ENCODE measurements around the gene PLPPR4.
"Not testable (repeated sequence)": the region's sequence is repeated elsewhere in the genome, so short reads cannot be mapped to it uniquely, and the experiment has no call there.

PLPPR4 gene

GRCh38 chr1:99266726-99267125, 2.4 kb downstream of the PLPPR4 start:
- Histone ChIP-seq H3K27ac (ENCODE audit: low read depth, low read length) (peak overlapping the region; percentile 81), H3K27me3 (ENCODE audit: insufficient read depth, low read length) (peaks cover 32% of the 10 kb centered on the region), H3K36me3 (ENCODE audit: insufficient read depth, low read length) (no peaks in the 10 kb centered on the region), H2AFZ (ENCODE audit: low read length, unreplicated experiment) (no peak overlapping the region), H3K4me1 (ENCODE audit: control insufficient read depth, insufficient read depth, low read length, unreplicated experiment) (peaks cover 17% of the 10 kb centered on the region), H3K4me3 (ENCODE audit: low read depth, low read length) (no peak overlapping the region), H3K79me2 (ENCODE audit: control insufficient read depth, insufficient read depth, low read length, unreplicated experiment) (no peaks in the 10 kb centered on the region)

GRCh38 chr1:99268021-99268420, 3.7 kb downstream of the PLPPR4 start:
- H3K4me1 ChIP-seq (ENCODE audit: control insufficient read depth, insufficient read depth, low read length, unreplicated experiment) = peaks cover 17% of the 10 kb centered on the region
- H3K79me2 ChIP-seq (ENCODE audit: control insufficient read depth, insufficient read depth, low read length, unreplicated experiment) = no peaks in the 10 kb centered on the region
- no peak overlapping the region for H2AFZ ChIP-seq (ENCODE audit: low read length, unreplicated experiment)
- H3K27me3 ChIP-seq (ENCODE audit: insufficient read depth, low read length) = peaks cover 27% of the 10 kb centered on the region
- no peak overlapping the region for H3K4me3 ChIP-seq (ENCODE audit: low read depth, low read length)
- H3K36me3 ChIP-seq (ENCODE audit: insufficient read depth, low read length) = no peaks in the 10 kb centered on the region
- H3K27ac ChIP-seq (ENCODE audit: low read depth, low read length) = peak overlapping the region; percentile 81

- Histone ChIP-seq H3K36me3 (ENCODE audit: insufficient read depth, low read length) (no peaks in the 10 kb centered on the region), H3K27me3 (ENCODE audit: insufficient read depth, low read length) (peaks cover 14% of the 10 kb centered on the region; the same call in 1 of the 2 replicates), H3K27ac (ENCODE audit: low read depth, low read length) (no peak overlapping the region), H3K4me3 (ENCODE audit: low read depth, low read length) (no peak overlapping the region), H3K79me2 (ENCODE audit: control insufficient read depth, insufficient read depth, low read length, unreplicated experiment) (no peaks in the 10 kb centered on the region), H2AFZ (ENCODE audit: low read length, unreplicated experiment) (no peak overlapping the region), H3K4me1 (ENCODE audit: control insufficient read depth, insufficient read depth, low read length, unreplicated experiment) (peaks cover 17% of the 10 kb centered on the region)
These were observed 5.0 kb downstream of the PLPPR4 start for GRCh38 chr1:99269321-99269720.

GRCh38 chr1:99270646-99271045, 6.4 kb downstream of the PLPPR4 start:
- peaks cover 17% of the 10 kb centered on the region for H3K4me1 ChIP-seq (ENCODE audit: control insufficient read depth, insufficient read depth, low read length, unreplicated experiment)
- no peak overlapping the region for H3K4me3 ChIP-seq (ENCODE audit: low read depth, low read length)
- no peak overlapping the region for H2AFZ ChIP-seq (ENCODE audit: low read length, unreplicated experiment)
- H3K79me2 ChIP-seq (ENCODE audit: control insufficient read depth, insufficient read depth, low read length, unreplicated experiment) = no peaks in the 10 kb centered on the region
- peaks cover 2% of the 10 kb centered on the region; the same call in 1 of the 2 replicates for H3K27me3 ChIP-seq (ENCODE audit: insufficient read depth, low read length)
- H3K27ac ChIP-seq (ENCODE audit: low read depth, low read length) = no peak overlapping the region
- H3K36me3 ChIP-seq (ENCODE audit: insufficient read depth, low read length) = no peaks in the 10 kb centered on the region

- no peaks in the 10 kb centered on the region for H3K27me3 ChIP-seq (ENCODE audit: insufficient read depth, low read length)
- H3K4me3 ChIP-seq (ENCODE audit: low read depth, low read length) = no peak overlapping the region
- H3K4me1 ChIP-seq (ENCODE audit: control insufficient read depth, insufficient read depth, low read length, unreplicated experiment) = peaks cover 13% of the 10 kb centered on the region
- H3K36me3 ChIP-seq (ENCODE audit: insufficient read depth, low read length) = no peaks in the 10 kb centered on the region
- no peak overlapping the region for H3K27ac ChIP-seq (ENCODE audit: low read depth, low read length)
- no peaks in the 10 kb centered on the region for H3K79me2 ChIP-seq (ENCODE audit: control insufficient read depth, insufficient read depth, low read length, unreplicated experiment)
- no peak overlapping the region for H2AFZ ChIP-seq (ENCODE audit: low read length, unreplicated experiment)
These were observed 7.0 kb downstream of the PLPPR4 start for GRCh38 chr1:99271249-99271648.

- peaks cover 4% of the 10 kb centered on the region for H3K27me3 ChIP-seq (ENCODE audit: insufficient read depth, low read length)
These were observed 12.8 kb downstream of the PLPPR4 start for GRCh38 chr1:99277066-99277465.

GRCh38 chr1:99279525-99279924, 15.2 kb downstream of the PLPPR4 start:
- no peak overlapping the region for H3K4me3 ChIP-seq (ENCODE audit: low read depth, low read length)
- no peak overlapping the region for H2AFZ ChIP-seq (ENCODE audit: low read length, unreplicated experiment)
- no peaks in the 10 kb centered on the region for H3K4me1 ChIP-seq (ENCODE audit: control insufficient read depth, insufficient read depth, low read length, unreplicated experiment)
- peaks cover 7% of the 10 kb centered on the region for H3K27me3 ChIP-seq (ENCODE audit: insufficient read depth, low read length)
- no peak overlapping the region for H3K27ac ChIP-seq (ENCODE audit: low read depth, low read length)
- no peaks in the 10 kb centered on the region for H3K79me2 ChIP-seq (ENCODE audit: control insufficient read depth, insufficient read depth, low read length, unreplicated experiment)
- no peaks in the 10 kb centered on the region for H3K36me3 ChIP-seq (ENCODE audit: insufficient read depth, low read length)

More at GRCh38 chr1:99277066-99277465, 12.8 kb downstream of the PLPPR4 start:
- Histone ChIP-seq H3K27ac (ENCODE audit: low read depth, low read length) (no peak overlapping the region), H3K36me3 (ENCODE audit: insufficient read depth, low read length) (no peaks in the 10 kb centered on the region), H3K79me2 (ENCODE audit: control insufficient read depth, insufficient read depth, low read length, unreplicated experiment) (no peaks in the 10 kb centered on the region), H2AFZ (ENCODE audit: low read length, unreplicated experiment) (no peak overlapping the region), H3K4me1 (ENCODE audit: control insufficient read depth, insufficient read depth, low read length, unreplicated experiment) (no peaks in the 10 kb centered on the region), H3K4me3 (ENCODE audit: low read depth, low read length) (no peak overlapping the region)

- H3K27me3 ChIP-seq (ENCODE audit: insufficient read depth, low read length) = peaks cover 7% of the 10 kb centered on the region
These were observed 16.8 kb downstream of the PLPPR4 start for GRCh38 chr1:99281105-99281504.

GRCh38 chr1:99282536-99282935, 18.2 kb downstream of the PLPPR4 start:
- Histone ChIP-seq H3K27ac (ENCODE audit: low read depth, low read length) (no peak overlapping the region), H3K79me2 (ENCODE audit: control insufficient read depth, insufficient read depth, low read length, unreplicated experiment) (no peaks in the 10 kb centered on the region), H3K36me3 (ENCODE audit: insufficient read depth, low read length) (no peaks in the 10 kb centered on the region), H3K4me3 (ENCODE audit: low read depth, low read length) (no peak overlapping the region), H3K4me1 (ENCODE audit: control insufficient read depth, insufficient read depth, low read length, unreplicated experiment) (no peaks in the 10 kb centered on the region), H3K27me3 (ENCODE audit: insufficient read depth, low read length) (peaks cover 7% of the 10 kb centered on the region), H2AFZ (ENCODE audit: low read length, unreplicated experiment) (no peak overlapping the region)

More at GRCh38 chr1:99281105-99281504, 16.8 kb downstream of the PLPPR4 start:
- Histone ChIP-seq H3K4me3 (ENCODE audit: low read depth, low read length) (no peak overlapping the region), H3K27ac (ENCODE audit: low read depth, low read length) (no peak overlapping the region), H3K36me3 (ENCODE audit: insufficient read depth, low read length) (no peaks in the 10 kb centered on the region), H2AFZ (ENCODE audit: low read length, unreplicated experiment) (no peak overlapping the region), H3K4me1 (ENCODE audit: control insufficient read depth, insufficient read depth, low read length, unreplicated experiment) (no peaks in the 10 kb centered on the region), H3K79me2 (ENCODE audit: control insufficient read depth, insufficient read depth, low read length, unreplicated experiment) (no peaks in the 10 kb centered on the region)

- H3K27me3 ChIP-seq (ENCODE audit: insufficient read depth, low read length); H3K4me3 ChIP-seq (ENCODE audit: low read depth, low read length); H3K79me2 ChIP-seq (ENCODE audit: control insufficient read depth, insufficient read depth, low read length, unreplicated experiment); H3K27ac ChIP-seq (ENCODE audit: low read depth, low read length); H2AFZ ChIP-seq (ENCODE audit: low read length, unreplicated experiment); H3K4me1 ChIP-seq (ENCODE audit: control insufficient read depth, insufficient read depth, low read length, unreplicated experiment); H3K36me3 ChIP-seq (ENCODE audit: insufficient read depth, low read length): not testable (repeated sequence)
These were observed 19.2 kb downstream of the PLPPR4 start for GRCh38 chr1:99283521-99283920.

GRCh38 chr1:99292886-99293285, 28.6 kb downstream of the PLPPR4 start:
- 0 out of 2 replicates have a peak overlapping the region, but pooled peaks have one; percentile 7 for H3K4me3 ChIP-seq (ENCODE audit: low read depth, low read length)
- no peaks in the 10 kb centered on the region for H3K27me3 ChIP-seq (ENCODE audit: insufficient read depth, low read length)
- H2AFZ ChIP-seq (ENCODE audit: low read length, unreplicated experiment) = peak overlapping the region; percentile 62
- no peaks in the 10 kb centered on the region for H3K79me2 ChIP-seq (ENCODE audit: control insufficient read depth, insufficient read depth, low read length, unreplicated experiment)
- no peak overlapping the region for H3K27ac ChIP-seq (ENCODE audit: low read depth, low read length)
- no peaks in the 10 kb centered on the region for H3K36me3 ChIP-seq (ENCODE audit: insufficient read depth, low read length)
- peaks cover 6% of the 10 kb centered on the region for H3K4me1 ChIP-seq (ENCODE audit: control insufficient read depth, insufficient read depth, low read length, unreplicated experiment)
